GM18502 (cell line): ENCODE data around the gene HYAL2.

Experiments used
- ATAC-seq: cut with Tn5 transposase; IDR thresholded peaks from one replicate; pipeline ENCODE4 v1.9.1; 2021; ENCODE audit warnings: mild to moderate bottlenecking; ENCODE audit not compliant: unreplicated experiment, poor library complexity

HYAL2 gene, protein sequence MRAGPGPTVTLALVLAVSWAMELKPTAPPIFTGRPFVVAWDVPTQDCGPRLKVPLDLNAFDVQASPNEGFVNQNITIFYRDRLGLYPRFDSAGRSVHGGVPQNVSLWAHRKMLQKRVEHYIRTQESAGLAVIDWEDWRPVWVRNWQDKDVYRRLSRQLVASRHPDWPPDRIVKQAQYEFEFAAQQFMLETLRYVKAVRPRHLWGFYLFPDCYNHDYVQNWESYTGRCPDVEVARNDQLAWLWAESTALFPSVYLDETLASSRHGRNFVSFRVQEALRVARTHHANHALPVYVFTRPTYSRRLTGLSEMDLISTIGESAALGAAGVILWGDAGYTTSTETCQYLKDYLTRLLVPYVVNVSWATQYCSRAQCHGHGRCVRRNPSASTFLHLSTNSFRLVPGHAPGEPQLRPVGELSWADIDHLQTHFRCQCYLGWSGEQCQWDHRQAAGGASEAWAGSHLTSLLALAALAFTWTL

DNA sequence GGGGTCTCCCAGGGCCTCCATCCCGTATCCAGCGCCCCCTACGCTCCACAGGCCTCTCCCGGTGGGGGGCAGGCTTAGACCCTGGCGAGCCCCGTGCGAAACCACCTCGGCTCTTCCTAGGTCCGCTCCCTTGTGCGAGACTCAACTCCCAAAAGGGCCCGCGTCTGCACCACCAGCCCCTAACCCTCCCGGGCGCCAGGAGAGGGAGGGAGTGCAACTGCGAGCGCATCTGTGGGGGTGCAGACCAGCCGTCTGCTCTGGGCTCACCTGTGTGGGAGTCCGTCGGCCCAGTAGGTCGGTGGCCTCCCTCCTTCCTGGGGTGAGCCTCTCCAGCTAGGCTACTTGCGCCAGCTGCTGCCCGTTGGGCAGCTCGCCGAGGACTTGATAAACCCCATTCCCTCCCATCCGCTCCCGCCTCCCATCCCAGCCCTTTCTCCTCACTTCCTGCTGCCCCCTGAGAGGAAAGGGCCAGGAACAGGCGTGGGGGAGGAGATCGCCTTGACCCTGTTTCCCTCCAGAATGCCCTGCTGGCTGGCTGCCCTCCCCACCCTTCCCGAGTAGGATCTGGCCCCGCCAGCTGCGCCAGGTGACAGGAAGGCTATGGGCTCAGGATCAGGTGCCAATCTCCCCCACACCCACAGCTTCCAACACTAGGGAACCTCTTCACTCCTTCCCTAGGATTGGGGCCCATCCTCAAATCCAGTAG is at the start of gene HYAL2:
Gene HYAL2, minus strand, starts transcription at position 360 of the 706 bp plus-strand sequence. CDS start 2,256 bp downstream, outside the sequence.
- ATAC-seq: no peak

DNA sequence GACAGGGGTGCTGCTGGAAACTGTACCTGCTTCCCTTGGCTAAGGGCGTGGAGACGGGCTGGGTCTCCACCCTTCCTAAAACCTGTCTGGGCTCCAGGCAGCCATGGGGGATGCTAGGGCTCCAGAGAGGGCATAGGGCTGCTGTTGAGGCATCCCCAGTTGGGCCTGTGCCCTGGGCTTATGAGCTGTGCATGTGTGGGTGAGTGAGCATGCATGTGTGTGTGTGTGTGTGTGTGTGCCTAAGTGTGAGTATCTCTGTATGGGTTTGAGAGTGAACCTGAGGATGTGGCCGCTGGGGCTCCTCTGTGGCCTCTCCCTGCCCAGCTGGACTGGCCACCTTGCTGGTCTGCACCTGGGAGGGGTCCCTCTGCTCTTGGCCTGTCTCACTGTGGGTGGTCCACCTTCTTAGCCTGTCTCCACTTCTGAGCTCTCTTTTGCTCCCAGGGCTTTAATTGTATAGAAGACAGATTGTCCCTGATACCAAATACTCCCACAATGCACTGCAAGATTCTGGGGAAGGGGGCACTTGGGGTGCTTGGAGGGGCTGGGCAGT is 48.7 kb upstream of the HYAL2 start:
- no peak for ATAC-seq

DNA sequence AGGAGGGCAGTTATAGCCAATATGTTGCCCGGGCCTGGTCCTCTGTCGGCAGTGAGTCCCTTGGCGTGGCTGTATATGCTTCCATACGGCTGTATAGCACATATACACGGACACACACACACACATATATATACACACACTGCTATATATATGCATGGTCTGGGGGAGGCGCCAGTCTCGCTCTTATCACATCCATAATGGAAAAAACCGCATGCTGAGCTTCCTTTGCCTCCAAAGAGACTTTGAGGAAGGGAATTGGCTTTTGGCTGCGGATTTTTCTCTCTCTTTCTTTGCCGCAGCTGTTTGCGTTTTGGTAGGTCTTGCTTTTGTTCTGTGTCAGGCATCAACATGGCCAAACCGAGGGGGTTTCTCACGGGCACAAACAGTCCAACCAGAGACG is 48.0 kb upstream of the HYAL2 start:
- no peak for ATAC-seq

DNA sequence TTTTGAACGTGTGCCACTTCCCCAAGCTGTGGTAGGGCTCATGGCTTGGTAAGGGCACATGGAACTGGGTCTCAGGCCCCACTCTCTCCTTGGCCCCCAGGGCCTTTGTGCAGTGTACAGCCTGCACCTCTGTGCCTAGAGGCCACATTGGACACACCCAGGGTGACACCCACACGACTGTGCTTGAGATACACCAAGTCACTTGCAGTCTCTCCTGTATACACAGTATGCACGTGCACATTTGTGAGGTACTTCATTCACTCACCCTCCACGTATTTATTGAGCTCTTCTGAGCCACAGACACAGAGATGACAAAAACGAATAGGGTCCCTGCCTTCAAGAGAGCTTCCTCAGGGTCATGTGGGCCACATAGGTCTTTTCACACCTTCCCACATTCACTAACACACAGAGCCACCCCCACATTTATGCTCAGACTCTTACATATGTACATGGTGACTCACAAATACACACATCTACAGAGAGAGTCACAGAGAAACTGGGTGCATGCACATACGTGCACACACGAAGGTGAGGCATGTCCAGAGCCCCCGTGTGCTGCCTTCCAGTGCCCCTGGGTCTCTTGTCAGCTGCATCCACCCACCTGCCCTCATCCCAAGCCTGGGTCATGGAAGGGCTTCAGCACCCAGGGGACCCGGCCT is 46.6 kb upstream of the HYAL2 start:
- ATAC-seq: no peak

DNA sequence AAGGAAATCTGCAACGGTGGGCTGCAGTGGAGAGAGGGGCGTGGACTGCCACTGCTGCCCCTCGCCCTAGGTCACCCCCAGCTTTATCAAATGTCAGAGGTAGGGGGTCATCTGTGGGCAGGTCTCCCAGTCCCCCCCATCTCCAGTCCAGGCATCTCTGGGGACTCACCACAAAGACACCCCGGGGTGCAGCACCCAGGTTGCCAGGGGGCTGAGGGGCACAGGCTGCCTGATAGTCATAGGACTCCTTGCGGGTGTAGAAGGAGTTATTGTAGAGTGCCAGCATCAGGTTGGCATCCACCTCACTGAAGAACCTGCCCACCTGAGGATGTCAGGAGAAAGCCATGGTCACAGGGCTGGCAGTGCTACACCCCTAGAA is 43.3 kb upstream of the HYAL2 start:
- ATAC-seq: no peak

DNA sequence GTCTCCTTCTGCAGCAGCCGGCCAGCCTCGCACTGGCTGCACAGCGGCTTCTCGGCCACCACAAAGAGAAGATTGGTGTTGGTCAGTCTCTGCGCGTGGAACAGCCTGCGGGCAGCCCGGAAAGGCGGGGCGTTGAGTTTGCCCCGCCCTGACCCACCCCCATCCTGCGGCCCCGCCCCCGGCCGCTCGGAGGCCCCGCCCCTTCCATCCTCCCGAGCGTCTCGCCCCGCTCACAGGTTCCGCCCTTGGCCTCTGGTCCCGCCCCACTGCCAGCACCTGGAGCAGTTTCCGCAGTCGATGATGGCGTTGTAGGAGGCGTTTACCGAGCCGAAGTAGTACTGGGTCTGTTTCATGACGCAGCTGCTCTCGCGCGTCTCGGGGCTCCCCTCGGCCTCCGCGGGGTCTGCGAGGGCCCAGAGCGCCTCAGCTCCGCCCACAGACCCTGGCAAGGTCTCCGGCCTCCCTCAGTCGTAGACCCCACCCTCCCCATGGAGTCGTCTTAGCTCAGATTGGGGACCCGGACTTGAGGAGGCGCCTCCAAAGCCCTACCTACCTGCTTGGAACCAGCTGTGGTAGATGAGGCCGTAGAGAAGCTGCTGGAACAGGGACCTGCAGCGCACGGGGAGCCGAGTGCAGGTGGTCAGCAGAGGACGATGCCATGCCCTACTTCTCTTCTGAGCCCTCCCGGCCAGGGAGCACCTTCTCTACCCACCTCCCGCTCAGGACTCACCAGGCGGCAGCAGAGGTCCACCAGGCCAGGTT is 42.7 kb upstream of the HYAL2 start:
- peak; percentile 89 for ATAC-seq

DNA sequence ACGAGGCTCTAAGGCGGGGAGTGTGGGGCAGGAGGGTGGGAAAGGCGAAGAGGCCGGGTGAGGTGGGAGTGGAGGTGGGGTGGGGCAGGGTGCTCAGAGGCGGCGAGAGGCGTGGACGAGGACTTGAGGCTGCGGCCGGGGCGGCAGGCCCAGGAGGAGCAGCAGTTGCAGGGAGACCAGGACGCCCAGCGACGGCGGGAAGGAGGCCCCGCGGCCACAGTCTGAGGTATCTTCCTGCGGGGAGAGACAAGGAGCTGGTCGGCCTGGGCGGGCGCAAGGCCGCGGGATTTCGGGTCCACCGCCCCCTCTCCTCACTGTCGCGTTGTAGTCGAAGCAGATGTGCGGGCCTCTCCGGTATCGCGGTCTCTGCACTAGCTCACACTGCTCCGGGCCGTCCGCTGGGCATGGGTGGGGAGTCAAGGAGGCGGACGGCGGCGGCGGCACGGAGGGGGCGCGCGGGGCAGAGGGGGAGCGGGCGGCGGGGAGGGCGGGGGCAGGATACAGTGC is 42.1 kb upstream of the HYAL2 start:
- no peak for ATAC-seq

DNA sequence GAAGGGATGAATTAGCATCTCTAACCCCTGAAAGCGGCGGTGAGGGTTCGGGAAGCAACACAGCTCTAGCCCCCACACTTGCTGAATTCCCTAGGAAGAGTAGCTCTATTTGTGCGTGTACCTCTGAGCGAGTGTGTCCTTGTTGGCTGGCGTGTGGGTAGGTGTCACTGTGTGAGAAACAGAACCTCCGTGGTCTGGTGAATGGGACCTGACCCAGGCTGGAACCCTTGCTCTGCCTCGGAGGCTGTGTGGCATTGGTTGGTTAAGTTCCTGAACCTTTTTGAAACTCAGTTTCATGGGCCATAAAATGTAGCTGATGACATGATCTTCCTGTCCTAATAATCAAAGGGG is 37.2 kb upstream of the HYAL2 start:
- peak; percentile 21 for ATAC-seq

DNA sequence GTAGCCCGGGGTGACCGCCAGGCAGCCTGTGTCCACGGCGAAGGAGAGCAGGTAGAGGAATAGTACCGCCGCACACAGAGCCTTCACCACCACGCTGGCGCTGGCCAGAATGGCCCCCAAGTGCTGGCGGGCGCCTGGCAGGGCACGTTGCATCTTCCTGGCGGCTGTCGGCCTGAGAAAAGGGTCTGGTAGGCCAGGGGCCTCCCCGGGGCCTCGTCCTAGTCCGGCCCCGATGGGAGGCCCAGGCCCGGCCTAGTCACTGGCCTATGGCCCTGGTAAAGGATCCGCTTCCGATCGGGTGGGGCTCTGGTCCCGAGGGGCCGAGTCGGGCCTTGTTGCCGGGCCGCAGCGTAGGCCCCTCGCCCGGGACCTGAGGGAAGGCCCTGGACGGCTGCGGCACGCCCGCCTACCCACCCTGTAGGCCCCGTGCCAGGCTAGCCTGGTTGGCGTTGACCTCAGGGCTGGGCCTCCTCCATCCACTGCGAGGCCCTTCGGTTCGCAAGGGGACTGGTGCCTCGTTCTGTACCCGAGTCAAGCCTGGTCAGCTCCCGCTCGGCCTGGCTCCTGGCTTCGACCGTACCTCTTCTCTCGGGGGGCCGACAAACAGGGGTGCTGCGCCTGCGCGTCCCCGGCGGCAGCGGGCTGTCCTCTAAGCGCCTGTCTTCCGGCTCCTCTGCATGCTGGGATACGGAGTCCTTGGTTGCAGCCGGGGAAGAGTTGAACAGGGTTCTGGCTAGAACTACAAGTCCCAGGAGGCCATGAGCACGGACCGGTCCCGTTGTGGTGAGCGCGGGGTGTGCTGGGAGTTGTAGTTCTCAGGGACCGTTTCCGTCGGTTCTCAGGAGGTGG is 36.6 kb upstream of the HYAL2 start, which contains the start of gene TMEM115:
Gene TMEM115, minus strand, starts transcription at position 611 of the 849 bp plus-strand sequence. Its CDS starts 458 bp downstream, at position 153.
- ATAC-seq: peak; percentile 99

DNA sequence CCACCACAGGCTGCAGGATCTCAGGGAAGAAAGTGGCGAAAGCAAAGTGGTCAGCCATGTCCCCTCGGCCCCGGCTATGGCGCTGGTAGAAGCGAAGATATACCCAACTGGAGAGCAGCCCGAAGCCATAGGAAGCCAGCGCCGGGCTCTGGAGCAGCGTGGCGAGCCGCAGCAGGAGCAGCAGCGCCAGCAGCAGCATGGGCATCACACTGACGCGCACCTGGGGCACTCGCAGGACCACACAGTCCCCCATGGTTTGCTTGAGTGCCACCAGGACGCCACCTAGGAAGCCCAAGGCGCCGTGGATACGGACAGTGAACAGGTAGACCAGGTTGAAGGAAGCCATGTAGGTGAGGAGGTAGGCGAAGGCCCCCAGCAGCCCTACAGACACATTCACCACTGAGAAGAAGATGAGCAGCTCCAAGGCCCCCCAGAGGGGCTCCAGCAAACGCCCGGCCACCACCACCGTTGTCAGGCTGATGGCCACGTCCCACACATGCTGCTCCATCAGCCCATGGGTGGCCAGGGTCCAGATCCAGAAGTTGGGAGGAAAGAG is 35.9 kb upstream of the HYAL2 start:
- no peak for ATAC-seq

DNA sequence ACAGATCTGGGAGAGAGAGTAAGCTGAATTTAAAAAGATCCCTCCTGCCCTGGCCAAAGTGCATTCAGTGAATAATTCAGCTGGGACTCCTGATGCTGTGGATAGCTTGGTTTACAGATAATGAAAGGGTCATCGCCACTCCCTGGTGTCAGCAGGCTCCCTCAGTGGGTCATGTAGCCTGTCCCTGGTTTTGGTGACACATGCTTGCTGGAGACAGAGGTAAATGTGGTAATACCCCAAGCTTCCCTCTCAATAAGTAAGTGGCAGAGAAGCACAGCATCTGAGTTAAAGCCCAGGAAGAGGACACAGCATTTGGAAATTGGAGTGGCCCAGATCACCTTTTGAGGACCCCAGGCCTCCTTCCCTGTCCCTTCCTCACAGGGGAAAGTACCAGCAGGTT is 34.9 kb upstream of the HYAL2 start:
- no peak for ATAC-seq

DNA sequence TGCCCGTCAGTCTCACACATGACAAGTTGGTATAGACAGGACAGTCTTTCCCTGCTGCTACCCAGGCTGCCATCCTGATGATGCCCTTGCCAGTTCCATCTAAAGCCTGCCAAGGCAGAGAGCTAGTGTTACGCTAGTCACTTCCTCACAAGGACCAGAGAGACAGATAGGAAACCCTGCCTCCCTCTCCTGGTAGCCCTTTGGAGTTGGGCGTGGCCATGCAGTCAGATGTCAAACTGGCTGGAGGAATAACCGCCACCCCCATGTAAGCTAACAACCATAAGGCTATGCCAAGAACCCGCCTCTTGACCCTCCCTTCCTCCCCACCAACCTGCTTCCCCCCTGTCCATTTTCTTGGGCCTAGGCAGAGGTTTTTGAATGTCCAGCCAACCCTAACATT is 34.0 kb upstream of the HYAL2 start:
- ATAC-seq: no peak

DNA sequence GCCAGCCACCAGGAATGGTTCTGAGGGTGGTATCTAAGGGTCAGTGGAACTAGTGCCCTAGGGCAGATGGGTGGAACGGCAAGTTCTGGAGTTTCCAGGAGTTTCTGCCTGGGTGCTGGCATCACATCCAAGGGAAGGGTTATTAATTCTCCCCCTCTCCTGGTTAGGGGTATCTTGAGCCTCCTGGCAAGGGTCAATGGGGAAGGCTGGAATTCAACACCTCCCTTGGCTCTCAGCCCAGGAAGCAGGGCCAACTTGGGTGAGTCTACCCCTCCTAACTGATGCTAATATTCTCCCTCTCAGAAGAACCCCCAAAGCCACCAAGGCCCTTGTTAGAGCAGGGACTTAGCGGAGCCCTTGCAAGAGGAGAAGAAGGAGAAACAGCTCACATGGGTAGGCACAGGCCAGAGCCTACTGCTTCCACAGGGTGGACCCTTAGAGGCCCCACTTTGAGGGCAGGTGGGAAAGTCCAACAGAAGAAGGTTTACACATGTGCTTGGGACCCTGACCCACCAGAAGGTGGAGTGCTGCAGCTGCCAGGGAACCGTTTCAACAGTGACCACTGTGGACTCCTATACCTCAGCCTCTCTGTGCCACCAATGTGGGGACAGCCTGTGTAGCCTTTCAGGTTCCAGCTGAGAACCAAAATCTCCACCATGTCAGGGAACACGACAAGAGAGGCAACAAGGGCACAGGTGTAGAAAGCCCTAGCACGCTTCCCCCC is 33.4 kb upstream of the HYAL2 start:
- ATAC-seq: no peak

DNA sequence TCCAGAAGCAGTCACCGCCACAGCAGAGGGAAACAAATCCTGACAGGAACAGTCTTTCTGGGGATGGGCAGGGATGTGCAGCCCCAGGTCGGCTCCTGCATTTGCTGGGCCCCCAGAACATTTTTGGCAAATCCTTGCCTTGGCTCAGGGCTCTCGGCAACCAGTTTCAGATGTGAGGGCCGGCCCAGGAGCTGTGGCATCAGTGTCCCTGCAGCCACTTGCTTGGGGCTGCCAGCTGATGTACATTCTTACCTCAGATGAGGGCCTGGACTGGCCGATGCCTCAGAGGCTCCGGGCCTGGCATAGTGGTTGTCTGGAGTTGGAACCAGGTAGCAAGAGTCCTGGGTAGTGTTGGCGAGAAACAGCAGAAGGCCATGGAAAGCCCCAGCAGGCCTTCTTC is 32.3 kb upstream of the HYAL2 start:
- no peak for ATAC-seq

DNA sequence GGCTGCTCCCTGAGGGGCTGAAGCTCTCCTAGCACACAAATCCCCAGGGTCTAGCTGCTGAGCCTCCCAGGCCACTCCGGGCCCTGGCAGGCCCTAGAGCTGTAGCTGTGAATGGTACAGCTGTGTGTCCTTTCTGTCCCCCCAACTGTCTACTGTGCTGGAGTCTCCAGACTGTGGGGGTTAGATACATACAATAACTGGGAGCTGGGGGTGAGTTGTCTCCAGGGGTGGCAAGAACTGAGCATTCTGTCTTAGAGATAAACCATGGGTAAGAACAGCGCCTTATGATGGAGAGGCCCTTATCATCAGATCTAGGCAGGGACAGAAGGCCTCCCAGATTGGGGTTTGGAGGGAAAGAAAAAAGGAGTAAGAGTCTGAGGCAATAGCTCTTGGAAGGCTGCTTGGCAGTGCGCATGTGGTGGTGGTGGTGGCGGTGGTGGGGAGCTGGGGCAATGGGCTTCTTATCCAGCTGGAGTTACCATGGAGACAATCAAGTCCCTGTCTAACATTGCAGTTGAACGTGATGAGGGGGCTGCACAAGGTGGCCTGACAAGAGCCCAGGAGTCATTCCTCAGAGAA is 31.7 kb upstream of the HYAL2 start:
- ATAC-seq: no peak

DNA sequence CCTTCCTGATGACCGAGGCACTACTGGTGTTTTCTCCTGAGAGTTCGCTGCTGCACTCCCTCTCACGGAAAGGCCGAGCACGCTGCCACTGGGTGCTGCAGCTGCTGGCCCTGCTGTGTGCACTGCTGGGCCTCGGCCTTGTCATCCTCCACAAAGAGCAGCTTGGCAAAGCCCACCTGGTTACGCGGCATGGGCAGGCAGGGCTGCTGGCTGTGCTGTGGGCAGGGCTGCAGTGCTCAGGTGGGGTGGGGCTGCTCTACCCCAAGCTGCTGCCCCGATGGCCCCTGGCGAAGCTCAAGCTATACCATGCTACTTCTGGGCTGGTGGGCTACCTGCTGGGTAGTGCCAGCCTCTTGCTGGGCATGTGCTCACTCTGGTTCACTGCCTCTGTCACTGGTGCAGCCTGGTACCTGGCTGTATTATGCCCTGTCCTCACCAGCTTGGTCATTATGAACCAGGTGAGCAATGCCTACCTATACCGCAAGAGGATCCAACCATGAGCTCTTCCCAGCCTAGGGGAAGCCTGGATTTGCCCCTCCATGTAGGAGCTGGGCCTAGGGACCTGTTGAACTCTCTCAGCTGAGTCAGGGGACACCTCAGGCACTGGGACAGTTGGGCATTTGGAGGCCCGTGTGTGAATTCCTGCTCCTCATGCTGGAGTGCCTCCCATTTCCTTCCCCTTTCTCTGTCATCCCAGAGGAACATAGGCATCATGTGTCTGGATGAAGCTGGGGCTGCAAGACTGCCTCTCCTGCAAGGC is 30.9 kb upstream of the HYAL2 start:
- no peak for ATAC-seq

DNA sequence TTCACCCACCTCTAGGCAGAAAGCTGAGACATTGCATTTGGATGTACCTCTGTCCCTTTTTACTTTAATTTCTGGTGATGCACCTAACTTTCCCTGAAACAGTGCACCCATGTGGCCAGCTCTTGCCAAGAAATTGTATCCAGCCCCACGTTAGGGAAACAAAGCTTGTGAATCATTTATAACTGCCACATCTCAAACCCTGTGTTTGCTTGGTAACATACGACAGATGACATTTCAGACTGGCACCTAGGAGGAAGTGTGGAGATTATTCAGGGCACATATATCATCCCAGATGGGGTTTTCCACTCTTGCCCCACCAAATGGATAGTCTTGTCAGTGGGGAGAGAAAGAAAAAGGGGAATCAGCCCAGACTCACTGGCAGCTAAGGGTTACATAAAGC is 30.2 kb upstream of the HYAL2 start:
- no peak for ATAC-seq
